ENCODE measurements around the gene HGF.

GRCh38 chr7:81790686-81791085 lies 20.8 kb upstream of the HGF start:
- TF ChIP-seq CTCF (conservative IDR thresholded peaks at IDR 0.05; ENCODE audit: low read length) (no peak), EZH2phosphoT487 (IDR thresholded peaks at IDR 0.05; ENCODE audit: borderline replicate concordance, low read depth, low read length) (no peak)
